A549 (cell line): Measurements from ENCODE around the gene ACAD8. TPM values are rescaled to one million over a fixed set of nuclear protein-coding genes. Genes with fewer than 3 reads are reported as not detected.

Source experiments
- ATAC-seq, 2 experiments: fragments of 200-7000 bp in 1 of 2; fragments of >200 bp in 1 of 2; cut with Nextera tagmentation in 1 of 2; cut with Tn5 transposase in 1 of 2; 3 replicates each; pipeline versions ENCODE4 v1.8.0 to v1.9.1; 2018 to 2020; ENCODE audit warnings: mild to moderate bottlenecking in 1 of 2, moderate library complexity in 1 of 2
- CTCF ChIA-PET: fragments of 300-600 bp; sonication (Branson Sonifier 250); formaldehyde crosslinking; extraction: SDS; loops from one replicate; lab custom pipeline; 2021; ENCODE audit warnings: antibody characterized with exemption, inconsistent platforms; lab: Yijun Ruan, JAX
- POLR2A ChIA-PET: fragments of 350-600 bp; formaldehyde crosslinking; extraction: SDS; loops from one replicate; lab custom pipeline; 2021; ENCODE audit warnings: antibody characterized with exemption, inconsistent platforms; lab: Yijun Ruan, JAX
- DNase-seq, 2 experiments: peaks; one replicate each; pipeline versions ENCODE4 v3.0.0 to v3.0.0-alpha.2; 2011 to 2016; ENCODE audit warnings: low read depth in 1 of 2, low spot score in 1 of 2
- FAIRE-seq: peaks from 2 replicates; lab custom pipeline; 2011; peaks lifted over from hg19 to GRCh38; lab: Jason Lieb, UNC
- H3K27ac ChIP-seq, 2 experiments: fragments of >200 bp; sonication (Bioruptor Twin); formaldehyde crosslinking; 3 replicates each; pipeline ENCODE4 v1.5.1; 2016 to 2017
- H3K4me1 ChIP-seq: fragments of >200 bp; sonication (Bioruptor Twin); formaldehyde crosslinking; 3 replicates; pipeline ENCODE4 v1.6.1; 2016
- H3K4me2 ChIP-seq: fragments of >200 bp; sonication (Bioruptor Twin); formaldehyde crosslinking; 3 replicates; pipeline ENCODE4 v1.6.1; 2016
- H3K4me3 ChIP-seq: fragments of >200 bp; sonication (Bioruptor Twin); formaldehyde crosslinking; 3 replicates; pipeline ENCODE4 v1.5.1; 2016
- H3K9me3 ChIP-seq: fragments of >200 bp; sonication (Bioruptor Twin); formaldehyde crosslinking; 3 replicates; pipeline ENCODE4 v1.6.1; 2016
- CBX8 ChIP-seq: fragments of 200-600 bp; sonication (generic); IDR thresholded peaks from 2 replicates; pipeline ENCODE4 v1.6.1; 2016
- CEBPB ChIP-seq, 2 experiments: fragments of >200 bp in 1 of 2; sonication (Bioruptor Twin) in 1 of 2; formaldehyde crosslinking in 1 of 2; IDR thresholded peaks; 2 replicates each; pipeline ENCODE4 v1.6.1; 2012 to 2016
- CHD4 ChIP-seq: fragments of 200-600 bp; sonication (generic); IDR thresholded peaks from 2 replicates; pipeline ENCODE4 v1.6.1; 2016; ENCODE audit warnings: antibody characterized with exemption, mild to moderate bottlenecking, borderline replicate concordance
- EHF ChIP-seq: fragments of 250-450 bp; sonication (Bioruptor Pico); IDR thresholded peaks from 2 replicates; pipeline ENCODE4 v1.5.0; 2020; ENCODE audit warnings: mild to moderate bottlenecking
- ELK1 ChIP-seq: fragments of 150-350 bp; IDR thresholded peaks from 2 replicates; pipeline ENCODE4 v1.6.1; 2014; ENCODE audit warnings: low read depth, mild to moderate bottlenecking, low read length
- FOSL2 ChIP-seq, 2 experiments: fragments of 450-650 bp in 1 of 2; fragments of >200 bp in 1 of 2; sonication (Bioruptor Twin) in 1 of 2; formaldehyde crosslinking; IDR thresholded peaks; 2 replicates each; pipeline versions ENCODE4 v1.5.0 to v1.6.1; 2016 to 2020; ENCODE audit warnings: mild to moderate bottlenecking in 1 of 2, moderate library complexity in 1 of 2
- HDAC2 ChIP-seq: fragments of 200-600 bp; sonication (generic); IDR thresholded peaks from 2 replicates; pipeline ENCODE4 v1.6.1; 2016
- HMGXB4 ChIP-seq: fragments of 250-450 bp; sonication (Bioruptor Pico); IDR thresholded peaks from 2 replicates; pipeline ENCODE4 v1.5.0; 2021; ENCODE audit warnings: mild to moderate bottlenecking, moderate library complexity, borderline replicate concordance
- HOXB5 ChIP-seq: fragments of 250-450 bp; sonication (Bioruptor Pico); IDR thresholded peaks from 2 replicates; pipeline ENCODE4 v1.5.0; 2020; ENCODE audit warnings: mild to moderate bottlenecking, moderate library complexity
- JUN ChIP-seq, 2 experiments: fragments of >200 bp; sonication (Bioruptor Twin); formaldehyde crosslinking; IDR thresholded peaks; 2 replicates in 1 of 2; 3 replicates in 1 of 2; pipeline ENCODE4 v1.6.1; 2016 to 2017
- JUNB ChIP-seq: fragments of >200 bp; sonication (Bioruptor Twin); formaldehyde crosslinking; IDR thresholded peaks from 2 replicates; pipeline ENCODE4 v1.6.1; 2016
- KDM5A ChIP-seq: fragments of 200-600 bp; sonication (generic); IDR thresholded peaks from 2 replicates; pipeline ENCODE4 v1.6.1; 2016; ENCODE audit warnings: antibody characterized with exemption, mild to moderate bottlenecking
- MAZ ChIP-seq: fragments of 150-350 bp; IDR thresholded peaks from 2 replicates; pipeline ENCODE4 v1.6.1; 2014; ENCODE audit warnings: antibody characterized with exemption, low read depth, low read length, borderline replicate concordance
- NPAS2 ChIP-seq: fragments of 250-450 bp; sonication (Bioruptor Pico); IDR thresholded peaks from 2 replicates; pipeline ENCODE4 v1.8.0; 2022; ENCODE audit warnings: mild to moderate bottlenecking, moderate library complexity, borderline replicate concordance
- PBX3 ChIP-seq: IDR thresholded peaks from 2 replicates; pipeline ENCODE4 v1.6.1; 2012
- POLR2A ChIP-seq: IDR thresholded peaks from 2 replicates; pipeline ENCODE4 v1.6.1; 2012; ENCODE audit warnings: mild to moderate bottlenecking, low read length
- POLR2AphosphoS2 ChIP-seq: conservative IDR thresholded peaks from 2 replicates; pipeline ENCODE4 v1.6.1; 2012; ENCODE audit warnings: low read length, improper control_type of control experiment, inconsistent platforms
- RAD21 ChIP-seq, 2 experiments: fragments of >200 bp in 1 of 2; sonication (Bioruptor Twin) in 1 of 2; formaldehyde crosslinking in 1 of 2; IDR thresholded peaks in 1 of 2; conservative IDR thresholded peaks in 1 of 2; 2 replicates in 1 of 2; 3 replicates in 1 of 2; pipeline ENCODE4 v1.6.1; 2012 to 2018; ENCODE audit warnings: inconsistent platforms in 1 of 2
- ZSCAN20 ChIP-seq: fragments of 250-450 bp; sonication (Bioruptor Pico); IDR thresholded peaks from 2 replicates; pipeline ENCODE4 v1.8.0; 2022; ENCODE audit warnings: mild to moderate bottlenecking, moderate library complexity
- WGBS: methylation state at CpG from one replicate; pipeline ENCODE4 v1.1.6; 2017; ENCODE audit errors: missing lambda C conversion rate; 5-methylcytosine and 5-hydroxymethylcytosine counted together
- polyA minus RNA-seq: library from RNA; depleted of rRNA, polyadenylated mRNA; stranded (reverse); fragments of >200 nt; gene quantifications from 2 replicates; pipeline ENCODE4 v1.2.3, GENCODE V29; 2011; rRNA and poly(A)+ RNA removed
- polyA plus RNA-seq, 4 experiments: library from polyadenylated mRNA; depleted of rRNA in 3 of 4; stranded (reverse); fragments of >200 nt; fragmentation: RNase III in 1 of 4; extraction: RNeasy Plus Mini Kit Qiagen cat#74134 plus additional on column Dnase treatment in 1 of 4; gene quantifications; 2 replicates in 3 of 4; 3 replicates in 1 of 4; pipeline ENCODE4 v1.2.3, GENCODE V29; 2011 to 2017
- TF ChIP-seq, protein P1 (sequence below): fragments of >200 bp; sonication (Bioruptor Twin); formaldehyde crosslinking; IDR thresholded peaks from 3 replicates; pipeline ENCODE4 v1.5.1; 2016

ACAD8 gene
- polyA plus RNA-seq (2011; rRNA removed) (16.8 and 16.9 TPM in 2 replicates), polyA plus RNA-seq (2017; fragmentation: RNase III; extraction: RNeasy Plus Mini Kit Qiagen cat#74134 plus additional on column Dnase treatment) (13.5 to 15.9 TPM (median 14.3 TPM) in 3 replicates), polyA minus RNA-seq (6.7 and 10.0 TPM in 2 replicates)
- polyA plus RNA-seq (2012; cell fraction: cytosol; rRNA removed), result 11.6 TPM in 2 replicates
- 21.7 and 24.7 TPM in 2 replicates for polyA plus RNA-seq (2012; cell fraction: nucleus; rRNA removed)

DNA sequence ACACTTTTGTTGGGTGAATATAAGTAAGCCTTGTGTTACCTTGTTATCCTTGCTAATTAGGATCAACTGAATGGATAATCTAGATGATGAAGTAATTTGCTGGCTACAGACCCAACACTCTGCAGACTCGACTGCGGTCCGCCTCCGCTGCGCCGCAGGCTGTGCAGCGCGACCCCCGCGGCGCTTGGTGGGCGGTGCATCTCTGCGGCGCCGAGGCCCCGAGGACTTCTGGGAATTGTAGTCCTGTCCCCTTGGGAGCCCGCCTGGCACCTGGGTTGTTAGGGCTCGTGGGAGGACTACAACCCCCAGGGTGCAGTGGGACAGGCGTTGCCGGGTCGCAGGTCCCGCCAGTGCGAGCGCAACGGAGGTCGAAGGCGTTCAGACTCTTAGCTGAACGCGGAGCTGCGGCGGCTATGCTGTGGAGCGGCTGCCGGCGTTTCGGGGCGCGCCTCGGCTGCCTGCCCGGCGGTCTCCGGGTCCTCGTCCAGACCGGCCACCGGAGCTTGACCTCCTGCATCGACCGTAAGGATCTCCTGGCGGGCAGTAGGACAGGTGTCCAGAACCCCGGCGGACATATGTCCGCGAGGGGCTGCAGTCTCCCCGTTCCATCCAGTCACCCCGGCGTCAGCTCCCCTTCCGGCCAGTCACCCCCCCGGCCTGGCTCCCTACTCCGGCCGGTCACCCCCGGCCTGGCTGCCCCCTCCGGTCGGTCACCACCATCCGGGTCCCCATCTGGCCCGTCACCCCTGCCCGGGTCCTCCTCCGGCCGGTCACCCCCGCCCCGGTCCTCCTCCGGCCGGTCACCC, at the start of gene ACAD8, which contains the start of gene THYN1:
ACAD8 (plus strand) TSS at position 381 of the 806 bp plus-strand sequence; CDS start at position 414, 33 bp downstream.
THYN1 (minus strand) TSS at position 165 of the 806 bp plus-strand sequence. CDS start 470 bp downstream, outside the sequence.
- POLR2A ChIA-PET, result interaction anchor here (0.5 to 1.2 kb wide), 2 partner anchors 29 to 133 kb away, joined by 6 to 19 read pairs; partner anchors contain the start of genes NCAPD3 and VPS26B
- TF ChIP-seq POLR2A, result peak; percentile 78
- TF ChIP-seq JUN (IDR thresholded peaks at IDR 0.05), result peak; percentile 27 to 33; a peak in 2 of 5 replicates
- no peak for TF ChIP-seq MAZ
- TF ChIP-seq, all 56 proteins: peak for 2
- DNase-seq (peak; percentile 86 to 90), ATAC-seq (peak; percentile 99 to 100), FAIRE-seq (no peak)
- Histone ChIP-seq H3K9me3 (no peaks in the 10 kb centered on the region), H3K4me3 (peak within 1 kb of the TSS; percentile 55), H3K4me2 (peak within 1 kb of the TSS; percentile 94), H3K27ac (peak within 1 kb of the TSS; percentile 78 to 89), H3K4me1 (peaks cover 13% of the 10 kb centered on the region)
- no CpG with 5 or more reads among the region's 70 CpGs for WGBS
- CTCF ChIA-PET, result interaction anchor here (0.7 to 2.5 kb wide), 3 partner anchors 9 to 326 kb away, joined by 3 to 12 read pairs (median 3); no protein-coding TSS in a partner anchor

- FAIRE-seq (no peak), ATAC-seq (no peak), DNase-seq (no peak)
- no peak overlapping the region for H3K27ac ChIP-seq
- H3K9me3 ChIP-seq, result no peaks in the 10 kb centered on the region
- H3K4me3 ChIP-seq, result no peak overlapping the region
- ChIA-PET CTCF (interaction anchor here (1.5 kb wide), 1 partner anchor 39 kb away, joined by 5 read pairs; no protein-coding TSS in a partner anchor), POLR2A (interaction anchor here (1.2 kb wide), 1 partner anchor 19 kb away, joined by 5 read pairs; the partner anchor contains the start of gene VPS26B)
- no peaks in the 10 kb centered on the region for H3K4me1 ChIP-seq
- WGBS, result 91% methylated on average over 9 of the region's 9 CpGs
- no peak overlapping the region for H3K4me2 ChIP-seq
- no peak for TF ChIP-seq NPAS2
- TF ChIP-seq EHF (CRISPR knock-in tag), result no peak
- TF ChIP-seq RAD21 (conservative IDR thresholded peaks at IDR 0.05 in 1 of 2, IDR thresholded peaks at IDR 0.05 in 1 of 2), result no peak
- TF ChIP-seq FOSL2 (IDR thresholded peaks at IDR 0.05), result no peak
- no peak for TF ChIP-seq FOSL2 (CRISPR knock-in tag; IDR thresholded peaks at IDR 0.05)
- TF ChIP-seq PBX3, result no peak
- TF ChIP-seq HMGXB4, result no peak
- TF ChIP-seq, all 56 proteins: peak for 0
These were observed 47.6 kb upstream of the ACAD8 start for GRCh38 chr11:134205729-134206128.

DNA sequence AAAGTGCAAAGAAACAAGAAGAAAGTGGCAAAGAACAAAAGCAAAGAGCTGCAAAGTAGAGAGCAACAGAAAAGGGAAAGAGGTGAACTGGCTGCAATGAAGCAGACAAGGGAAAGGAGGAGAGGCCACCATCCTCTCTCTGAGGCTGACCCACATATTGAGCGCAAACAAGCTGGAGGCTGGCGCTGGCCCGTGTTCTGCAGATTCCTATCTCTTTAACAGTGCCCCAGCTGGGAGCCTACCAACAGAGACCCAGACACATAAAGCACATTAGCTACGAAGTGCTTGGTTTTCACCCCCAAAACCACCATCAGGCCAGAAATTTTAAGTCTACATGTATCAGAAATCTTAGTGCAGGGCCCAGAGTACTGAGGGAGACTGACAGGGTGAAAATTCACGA, 47.2 kb upstream of the ACAD8 start:
- Histone ChIP-seq H3K27ac (no peak overlapping the region), H3K4me1 (no peaks in the 10 kb centered on the region), H3K4me2 (no peak overlapping the region), H3K9me3 (no peaks in the 10 kb centered on the region), H3K4me3 (no peak overlapping the region)
- FAIRE-seq, result no peak
- ChIA-PET POLR2A (no interaction called here), CTCF (interaction anchor here (1.5 kb wide), 1 partner anchor 38 kb away, joined by 5 read pairs; no protein-coding TSS in a partner anchor)
- ATAC-seq, result no peak
- no peak for DNase-seq
- TF ChIP-seq MAZ, result no peak
- no peak for TF ChIP-seq JUN (IDR thresholded peaks at IDR 0.05)
- no peak for TF ChIP-seq JUNB
- no peak for TF ChIP-seq HOXB5
- TF ChIP-seq CBX8, result no peak
- no peak for TF ChIP-seq ELK1
- no peak for TF ChIP-seq CEBPB (IDR thresholded peaks at IDR 0.05)
- TF ChIP-seq FOSL2 (IDR thresholded peaks at IDR 0.05), result no peak
- TF ChIP-seq FOSL2 (CRISPR knock-in tag; IDR thresholded peaks at IDR 0.05), result no peak
- TF ChIP-seq HDAC2, result no peak
- TF ChIP-seq KDM5A, result no peak
- TF ChIP-seq ZSCAN20 (CRISPR knock-in tag), result no peak
- TF ChIP-seq, protein P1, sequence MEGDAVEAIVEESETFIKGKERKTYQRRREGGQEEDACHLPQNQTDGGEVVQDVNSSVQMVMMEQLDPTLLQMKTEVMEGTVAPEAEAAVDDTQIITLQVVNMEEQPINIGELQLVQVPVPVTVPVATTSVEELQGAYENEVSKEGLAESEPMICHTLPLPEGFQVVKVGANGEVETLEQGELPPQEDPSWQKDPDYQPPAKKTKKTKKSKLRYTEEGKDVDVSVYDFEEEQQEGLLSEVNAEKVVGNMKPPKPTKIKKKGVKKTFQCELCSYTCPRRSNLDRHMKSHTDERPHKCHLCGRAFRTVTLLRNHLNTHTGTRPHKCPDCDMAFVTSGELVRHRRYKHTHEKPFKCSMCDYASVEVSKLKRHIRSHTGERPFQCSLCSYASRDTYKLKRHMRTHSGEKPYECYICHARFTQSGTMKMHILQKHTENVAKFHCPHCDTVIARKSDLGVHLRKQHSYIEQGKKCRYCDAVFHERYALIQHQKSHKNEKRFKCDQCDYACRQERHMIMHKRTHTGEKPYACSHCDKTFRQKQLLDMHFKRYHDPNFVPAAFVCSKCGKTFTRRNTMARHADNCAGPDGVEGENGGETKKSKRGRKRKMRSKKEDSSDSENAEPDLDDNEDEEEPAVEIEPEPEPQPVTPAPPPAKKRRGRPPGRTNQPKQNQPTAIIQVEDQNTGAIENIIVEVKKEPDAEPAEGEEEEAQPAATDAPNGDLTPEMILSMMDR, result no peak
- TF ChIP-seq CHD4, result no peak
- TF ChIP-seq POLR2AphosphoS2, result no peak
- WGBS, result 96% methylated on average over 5 of the region's 5 CpGs
